Fibroblast of skin of right biceps (primary cell): Measurements from ENCODE around the gene GNG11.

Experiments used
- DNase-seq: peaks from one replicate; pipeline ENCODE4 v3.0.0-alpha.2; 2013

The GNG11 gene

GRCh38 chr7:93949423-93949822, 27.9 kb downstream of the GNG11 start:
- peak; percentile 79 for DNase-seq

- DNase-seq = no peak
Measured at GRCh38 chr7:93955304-93955703, 33.8 kb downstream of the GNG11 start.

GRCh38 chr7:93957767-93958166, 36.2 kb downstream of the GNG11 start:
- DNase-seq = no peak

GRCh38 chr7:93958216-93958615, 36.7 kb downstream of the GNG11 start:
- DNase-seq = peak; percentile 45

GRCh38 chr7:93958651-93959050, 37.1 kb downstream of the GNG11 start:
- DNase-seq = no peak

- no peak for DNase-seq
Measured at GRCh38 chr7:93960986-93961385, 39.5 kb downstream of the GNG11 start.

- DNase-seq = no peak
Measured at GRCh38 chr7:93964262-93964661, 42.7 kb downstream of the GNG11 start.

- peak; percentile 37 for DNase-seq
Measured at GRCh38 chr7:93964813-93965212, 43.3 kb downstream of the GNG11 start.

GRCh38 chr7:93968911-93969620, 47.5 kb downstream of the GNG11 start:
- peak; percentile 28 for DNase-seq

- no peak for DNase-seq
Measured at GRCh38 chr7:93972029-93972725, 50.6 kb downstream of the GNG11 start.

GRCh38 chr7:93973134-93973533, 51.6 kb downstream of the GNG11 start:
- peak; percentile 53 for DNase-seq

- DNase-seq = no peak
Measured at GRCh38 chr7:93977211-93977950, 55.8 kb downstream of the GNG11 start.
